Adrenal gland (tissue), 5 donors: ENCODE measurements around the gene NKTR.
"Not testable (repeated sequence)": the region's sequence is repeated elsewhere in the genome, so short reads cannot be mapped to it uniquely, and the experiment has no call there.

Experiments used
- CTCF ChIP-seq, 6 experiments: fragments of 450-650 bp in 4 of 6; fragments of 200-600 bp in 2 of 6; sonication (generic) in 1 of 6; IDR thresholded peaks; 1 replicate in 5 of 6; 2 replicates in 1 of 6; pipeline versions ENCODE4 v1.5.1 to v1.8.0; 2016 to 2021; ENCODE audit warnings: antibody characterized with exemption in 6 of 6, mild to moderate bottlenecking in 2 of 6, moderate library complexity in 1 of 6
- POLR2A ChIP-seq, 2 donors: fragments of 450-650 bp; IDR thresholded peaks; one replicate each; pipeline ENCODE4 v1.6.1; 2017; ENCODE audit warnings: antibody characterized with exemption in 2 of 2, mild to moderate bottlenecking in 2 of 2, moderate library complexity in 1 of 2
- donor health status: DM: no; HTN: no; CAD: no.

GRCh38 chr3:42597098-42597497, 3.4 kb upstream of the NKTR start:
- not testable (repeated sequence) for TF ChIP-seq CTCF, POLR2A (IDR thresholded peaks at IDR 0.05)
